PC-3 (cell line): ENCODE data around the gene BHLHA15. TPM values are rescaled to one million over a fixed set of nuclear protein-coding genes. Genes with fewer than 3 reads are reported as not detected.

ENCODE experiments used
- ATAC-seq: fragments of 200-7000 bp; cut with Tn5 transposase; 2 replicates; pipeline ENCODE4 v1.9.1; 2020; ENCODE audit warnings: mild to moderate bottlenecking, moderate library complexity
- BruUV-seq: library from RNA; stranded (reverse); fragments of 400-500 nt; replicated peaks from 2 replicates; lab custom pipeline; 2021; lab: Mats Ljungman, UMichigan
- CTCF ChIA-PET: fragments of 300-600 bp; sonication (Branson Sonifier 250); formaldehyde crosslinking; loops from one replicate; lab custom pipeline; 2022; ENCODE audit warnings: antibody characterized with exemption; lab: Charles Lee
- POLR2A ChIA-PET: fragments of 300-600 bp; sonication (Branson Sonifier 250); formaldehyde crosslinking; loops from one replicate; lab custom pipeline; 2022; ENCODE audit warnings: antibody characterized with exemption; ENCODE audit not compliant: unreplicated experiment; lab: Charles Lee
- DNase-seq: peaks from one replicate; pipeline ENCODE4 v3.0.0-alpha.2; 2015
- H2AFZ ChIP-seq: fragments of 300-600 bp; sonication (generic); 2 replicates; pipeline ENCODE4 v1.6.0; 2016; ENCODE audit warnings: antibody characterized with exemption, low read length
- H3F3A ChIP-seq: fragments of 300-600 bp; sonication (generic); one replicate; pipeline ENCODE4 v1.6.0; 2017; ENCODE audit warnings: antibody characterized with exemption, low read length, control low read depth, mild to moderate bottlenecking; ENCODE audit not compliant: unreplicated experiment
- H3K27ac ChIP-seq: fragments of 300-600 bp; sonication (generic); 2 replicates; pipeline ENCODE4 v1.5.1; 2016; ENCODE audit warnings: mild to moderate bottlenecking, low read length
- H3K27me3 ChIP-seq: fragments of 300-600 bp; sonication (generic); 2 replicates; pipeline ENCODE4 v1.6.1; 2016; ENCODE audit warnings: low read length, mixed read lengths
- H3K36me3 ChIP-seq: fragments of 300-600 bp; sonication (generic); 2 replicates; pipeline ENCODE4 v1.6.1; 2016; ENCODE audit warnings: low read depth, mixed run types, low read length, mixed read lengths
- H3K4me1 ChIP-seq: fragments of 300-600 bp; sonication (generic); 2 replicates; pipeline ENCODE4 v1.5.1; 2016; ENCODE audit warnings: low read length; ENCODE audit not compliant: insufficient read depth
- H3K4me2 ChIP-seq: fragments of 300-600 bp; sonication (generic); 2 replicates; pipeline ENCODE4 v1.6.0; 2016; ENCODE audit warnings: low read length
- H3K4me3 ChIP-seq: fragments of 300-600 bp; sonication (generic); 2 replicates; pipeline ENCODE4 v1.5.1; 2016; ENCODE audit warnings: mild to moderate bottlenecking, low read length, mixed read lengths
- H3K79me2 ChIP-seq: fragments of 300-600 bp; sonication (generic); 2 replicates; pipeline ENCODE4 v1.6.1; 2017; ENCODE audit warnings: low read length, mixed read lengths
- H3K9ac ChIP-seq: fragments of 300-600 bp; sonication (generic); 2 replicates; pipeline ENCODE4 v1.6.0; 2016; ENCODE audit warnings: mild to moderate bottlenecking, low read length
- H3K9me2 ChIP-seq: fragments of 300-600 bp; sonication (generic); replicated peaks from 2 replicates; pipeline ENCODE4 v1.6.1; 2016; ENCODE audit warnings: mixed run types, low read length, mixed read lengths
- H3K9me3 ChIP-seq: fragments of 300-600 bp; sonication (generic); 2 replicates; pipeline ENCODE4 v1.6.1; 2016; ENCODE audit warnings: low read length, mixed read lengths
- H4K20me1 ChIP-seq: fragments of 300-600 bp; sonication (generic); 2 replicates; pipeline ENCODE4 v1.6.1; 2016; ENCODE audit warnings: low read length, mixed read lengths
- EZH2 ChIP-seq: fragments of 300-600 bp; sonication (generic); IDR thresholded peaks from one replicate; pipeline ENCODE4 v1.6.1; 2017; ENCODE audit warnings: antibody characterized with exemption, mild to moderate bottlenecking, low read length; ENCODE audit not compliant: unreplicated experiment
- EZH2phosphoT487 ChIP-seq: fragments of 300-600 bp; sonication (generic); IDR thresholded peaks from 2 replicates; pipeline ENCODE4 v1.6.1; 2018; ENCODE audit warnings: mild to moderate bottlenecking, antibody characterized with exemption, low read length, borderline replicate concordance
- intact Hi-C: fragments of 100-400 bp; cut with micrococcal nuclease; formaldehyde crosslinking; loops from 2 replicates; pipeline ENCODE4 v1.9.0; 2023
- total RNA-seq: library from RNA; depleted of rRNA; stranded (reverse); fragments of >200 nt; gene quantifications from 2 replicates; pipeline ENCODE4 v1.2.3, GENCODE V29; 2014
- TF ChIP-seq, protein P1 (sequence below): fragments of 300-600 bp; sonication (generic); conservative IDR thresholded peaks from 2 replicates; pipeline ENCODE4 v1.5.1; 2017; ENCODE audit warnings: antibody characterized with exemption, low read depth, mild to moderate bottlenecking, low read length

The BHLHA15 gene
- total RNA-seq, 1 experiment from 2014 or later = 12.0 TPM

DNA sequence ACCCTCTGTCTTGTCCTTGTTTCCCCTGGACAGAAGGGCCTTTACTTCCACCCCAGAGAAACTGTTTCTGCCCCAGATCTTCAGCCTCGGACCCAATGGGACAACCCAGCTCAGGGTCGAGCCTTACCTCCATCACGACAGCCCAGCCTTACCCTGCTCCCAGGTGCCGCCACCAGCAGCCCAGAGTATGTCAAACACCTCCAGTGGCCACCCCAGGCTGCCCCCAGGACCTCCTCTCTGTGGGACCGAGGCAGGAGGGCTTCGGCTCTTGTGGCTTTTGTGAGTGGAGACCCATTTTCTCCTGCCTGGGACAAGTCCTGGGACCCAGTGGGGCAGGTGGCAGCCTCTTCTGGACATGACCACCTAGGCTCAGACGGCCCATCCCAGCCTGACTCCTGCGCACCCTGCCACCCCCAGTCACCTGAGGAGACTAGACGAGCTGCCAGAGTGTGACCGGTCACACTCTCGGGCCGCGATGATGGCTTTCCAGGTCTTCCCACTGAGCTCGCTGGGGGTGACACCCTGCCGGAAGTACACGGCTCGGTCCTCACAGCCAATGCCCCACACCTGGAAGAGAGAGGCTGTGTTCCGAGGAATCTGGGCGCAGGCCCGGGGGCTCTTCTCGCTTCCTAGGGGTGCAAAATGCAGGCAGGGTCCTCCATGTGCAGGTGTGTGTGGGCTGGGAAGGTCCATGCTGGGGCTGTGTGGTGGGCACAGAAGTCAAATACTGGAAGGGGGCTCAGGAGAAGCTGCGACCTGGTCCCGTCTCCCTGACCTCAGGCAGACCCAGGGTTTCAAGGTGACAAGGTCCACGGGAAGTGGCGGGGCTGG, 25.3 kb downstream of the BHLHA15 start:
- Histone ChIP-seq H3K27ac (no peak overlapping the region), H3K9me2 (no peaks in the 10 kb centered on the region), H3K4me3 (no peak overlapping the region), H3K4me2 (no peak overlapping the region), H4K20me1 (no peaks in the 10 kb centered on the region), H3K9me3 (no peaks in the 10 kb centered on the region), H3K9ac (no peak overlapping the region), H3K4me1 (no peaks in the 10 kb centered on the region), H3K27me3 (no peaks in the 10 kb centered on the region), H2AFZ (no peak overlapping the region), H3K79me2 (no peaks in the 10 kb centered on the region), H3K36me3 (no peaks in the 10 kb centered on the region), H3F3A (no peaks in the 10 kb centered on the region)
- no peak for TF ChIP-seq EZH2
- TF ChIP-seq EZH2phosphoT487 = no peak
- TF ChIP-seq, protein P1, sequence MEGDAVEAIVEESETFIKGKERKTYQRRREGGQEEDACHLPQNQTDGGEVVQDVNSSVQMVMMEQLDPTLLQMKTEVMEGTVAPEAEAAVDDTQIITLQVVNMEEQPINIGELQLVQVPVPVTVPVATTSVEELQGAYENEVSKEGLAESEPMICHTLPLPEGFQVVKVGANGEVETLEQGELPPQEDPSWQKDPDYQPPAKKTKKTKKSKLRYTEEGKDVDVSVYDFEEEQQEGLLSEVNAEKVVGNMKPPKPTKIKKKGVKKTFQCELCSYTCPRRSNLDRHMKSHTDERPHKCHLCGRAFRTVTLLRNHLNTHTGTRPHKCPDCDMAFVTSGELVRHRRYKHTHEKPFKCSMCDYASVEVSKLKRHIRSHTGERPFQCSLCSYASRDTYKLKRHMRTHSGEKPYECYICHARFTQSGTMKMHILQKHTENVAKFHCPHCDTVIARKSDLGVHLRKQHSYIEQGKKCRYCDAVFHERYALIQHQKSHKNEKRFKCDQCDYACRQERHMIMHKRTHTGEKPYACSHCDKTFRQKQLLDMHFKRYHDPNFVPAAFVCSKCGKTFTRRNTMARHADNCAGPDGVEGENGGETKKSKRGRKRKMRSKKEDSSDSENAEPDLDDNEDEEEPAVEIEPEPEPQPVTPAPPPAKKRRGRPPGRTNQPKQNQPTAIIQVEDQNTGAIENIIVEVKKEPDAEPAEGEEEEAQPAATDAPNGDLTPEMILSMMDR = no peak
- CTCF ChIA-PET = no interaction called here
- no TSS peak for BruUV-seq
- intact Hi-C loops = no loop called here
- DNase-seq = no peak
- no peak for ATAC-seq
- POLR2A ChIA-PET = interaction anchor here (0.6 kb wide), 1 partner anchor 49 kb away, joined by 5 read pairs; no protein-coding TSS in a partner anchor

DNA sequence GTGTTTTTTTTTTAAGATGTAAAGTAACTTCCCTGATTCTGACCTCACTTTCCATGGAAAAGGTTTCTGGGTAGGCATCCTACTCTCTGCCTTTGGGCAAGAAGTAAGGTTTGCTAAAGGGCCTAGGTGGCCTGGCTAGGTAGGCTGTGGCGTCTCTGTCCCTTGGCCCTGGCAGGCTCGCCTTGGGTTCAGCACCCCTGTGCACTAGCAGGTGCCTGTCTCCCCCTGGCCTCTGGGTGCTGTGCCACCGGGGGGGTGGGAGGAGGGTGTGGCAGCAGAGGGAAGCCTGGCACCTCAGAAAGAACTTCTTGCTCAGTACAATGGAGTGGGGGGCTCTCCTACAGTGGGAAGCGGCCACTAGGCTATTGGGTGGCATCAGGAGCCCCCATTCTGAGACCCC, 26.8 kb downstream of the BHLHA15 start:
- Histone ChIP-seq H3K9ac (no peak overlapping the region), H3K9me2 (no peaks in the 10 kb centered on the region), H3K27me3 (no peaks in the 10 kb centered on the region), H3K4me2 (no peak overlapping the region), H3K36me3 (no peaks in the 10 kb centered on the region), H3K27ac (no peak overlapping the region), H3K79me2 (no peaks in the 10 kb centered on the region), H3F3A (no peaks in the 10 kb centered on the region), H3K4me3 (no peak overlapping the region), H2AFZ (no peak overlapping the region), H4K20me1 (no peaks in the 10 kb centered on the region), H3K9me3 (no peaks in the 10 kb centered on the region), H3K4me1 (no peaks in the 10 kb centered on the region)
- intact Hi-C loops = no loop called here
- POLR2A ChIA-PET = no interaction called here
- BruUV-seq = no TSS peak
- ATAC-seq (no peak), DNase-seq (no peak)
- CTCF ChIA-PET = no interaction called here
- TF ChIP-seq, protein P1 = no peak
- TF ChIP-seq EZH2phosphoT487 (no peak), EZH2 (no peak)

DNA sequence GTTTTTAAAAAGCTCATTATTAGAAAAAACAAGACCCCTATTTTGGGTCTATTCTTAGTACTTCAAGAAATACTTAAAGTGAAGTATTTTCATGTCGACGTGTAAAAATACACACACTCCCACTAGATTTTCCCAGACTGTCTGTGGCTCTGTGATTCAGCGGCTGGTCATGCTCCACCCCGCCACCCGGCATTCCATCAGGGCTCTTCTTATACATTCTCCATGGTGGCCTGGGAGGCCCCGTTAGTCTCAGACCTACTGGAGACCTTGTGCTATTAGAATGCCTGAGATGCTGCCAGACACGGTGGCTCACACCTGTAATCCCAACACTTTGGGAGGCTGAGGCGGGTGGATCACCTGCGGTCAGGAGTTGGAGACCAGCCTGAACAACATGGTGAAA, 27.7 kb downstream of the BHLHA15 start:
- intact Hi-C loops = no loop called here
- no peaks in the 10 kb centered on the region for H4K20me1 ChIP-seq
- no peak for TF ChIP-seq EZH2
- TF ChIP-seq, protein P1 = no peak
- TF ChIP-seq EZH2phosphoT487 = no peak
- no TSS peak for BruUV-seq
- H3K79me2 ChIP-seq = no peaks in the 10 kb centered on the region
- no peak overlapping the region for H3K27ac ChIP-seq
- no peaks in the 10 kb centered on the region for H3K9me3 ChIP-seq
- ATAC-seq = peak; percentile 35; the same call in 1 of the 2 replicates
- H3K9ac ChIP-seq = no peak overlapping the region
- H3K27me3 ChIP-seq = no peaks in the 10 kb centered on the region
- H3K36me3 ChIP-seq = no peaks in the 10 kb centered on the region
- no peaks in the 10 kb centered on the region for H3K4me1 ChIP-seq
- DNase-seq = no peak
- no peaks in the 10 kb centered on the region for H3F3A ChIP-seq
- no peak overlapping the region for H2AFZ ChIP-seq
- ChIA-PET CTCF (no interaction called here), POLR2A (no interaction called here)
- H3K9me2 ChIP-seq = no peaks in the 10 kb centered on the region
- H3K4me3 ChIP-seq = no peak overlapping the region
- H3K4me2 ChIP-seq = no peak overlapping the region
